HG02678 (cell line): ENCODE measurements around the gene PDAP1.
"Not testable (repeated sequence)": the region's sequence is repeated elsewhere in the genome, so short reads cannot be mapped to it uniquely, and the experiment has no call there.

Experiments used
- ATAC-seq: cut with Tn5 transposase; IDR thresholded peaks from one replicate; pipeline ENCODE4 v1.9.1; 2021; ENCODE audit warnings: mild to moderate bottlenecking, moderate library complexity; ENCODE audit not compliant: unreplicated experiment

PDAP1 gene

DNA sequence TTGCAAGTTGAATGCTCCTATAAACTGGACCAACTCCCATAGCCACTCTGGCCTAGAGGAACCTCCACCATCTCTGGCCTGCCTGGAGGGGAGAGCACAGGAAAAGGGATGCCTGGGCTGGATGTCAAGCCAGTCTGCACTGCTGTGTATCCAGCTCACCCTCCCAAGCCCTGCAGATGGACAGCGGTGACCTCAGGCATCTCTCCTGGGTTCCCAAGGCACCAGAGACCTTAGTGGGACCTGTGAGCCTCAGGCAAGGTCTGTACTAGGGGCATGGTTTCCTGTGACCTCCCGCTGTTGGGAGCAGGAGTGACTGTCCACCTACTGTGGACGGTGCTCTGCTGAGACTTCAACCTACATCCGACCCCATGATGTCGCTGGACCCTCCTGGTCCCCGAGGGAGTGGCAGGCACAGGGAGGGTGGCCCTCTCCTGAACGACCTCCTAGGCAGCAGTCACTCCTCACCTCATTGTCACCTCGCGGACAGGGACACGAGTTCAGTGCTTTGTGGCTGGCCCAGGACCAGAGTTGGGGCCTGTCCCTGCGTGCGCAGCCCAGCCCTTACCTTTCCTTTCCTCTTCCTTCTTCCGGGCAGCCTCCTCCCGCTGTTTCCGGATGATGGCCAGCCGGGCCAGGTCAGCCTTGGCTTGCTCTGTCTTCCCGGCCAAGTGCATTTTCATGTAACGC, 11.0 kb downstream of the PDAP1 start:
- ATAC-seq: no peak

DNA sequence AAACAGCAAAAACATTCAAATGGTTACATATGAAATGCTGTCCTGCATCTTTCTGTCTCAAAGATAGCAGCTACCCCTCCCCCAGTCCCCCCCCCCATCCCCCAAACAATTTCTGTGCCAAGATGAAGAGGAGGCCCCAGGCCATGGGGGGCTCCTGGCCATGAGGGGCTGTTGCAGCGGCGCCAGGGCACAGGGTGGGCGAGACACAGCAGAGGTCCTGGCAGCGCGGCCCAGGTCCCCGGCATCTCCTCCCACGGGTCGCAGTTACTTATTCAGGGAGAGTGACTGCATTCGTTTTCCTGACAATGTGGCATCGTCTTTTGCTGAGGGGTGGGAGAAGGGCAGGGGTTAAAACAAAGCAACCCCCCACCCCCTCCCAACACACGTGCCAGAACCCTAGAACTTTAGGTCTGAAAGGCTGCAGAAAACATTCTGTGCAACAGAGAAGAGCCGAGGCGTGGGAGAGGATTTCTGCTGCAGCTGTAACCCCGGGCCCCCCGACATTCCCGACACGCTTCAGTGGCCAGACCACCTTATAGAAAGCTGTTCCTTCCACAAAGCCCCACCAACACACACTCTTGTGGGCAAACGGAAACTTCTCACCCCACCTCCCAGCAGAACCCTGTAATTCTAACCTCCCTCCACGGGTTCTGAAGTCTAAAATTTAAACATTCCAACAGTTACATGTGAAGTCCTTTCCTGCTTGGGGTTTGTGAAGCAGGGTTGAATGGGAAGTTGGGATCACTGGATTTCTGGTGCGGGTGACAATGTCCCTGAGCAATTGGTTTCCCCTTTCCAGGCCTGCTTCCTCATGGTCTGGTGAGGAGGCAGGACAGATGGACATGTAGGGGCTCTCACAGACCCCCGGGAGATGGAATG, 11.7 kb downstream of the PDAP1 start:
- no peak for ATAC-seq

DNA sequence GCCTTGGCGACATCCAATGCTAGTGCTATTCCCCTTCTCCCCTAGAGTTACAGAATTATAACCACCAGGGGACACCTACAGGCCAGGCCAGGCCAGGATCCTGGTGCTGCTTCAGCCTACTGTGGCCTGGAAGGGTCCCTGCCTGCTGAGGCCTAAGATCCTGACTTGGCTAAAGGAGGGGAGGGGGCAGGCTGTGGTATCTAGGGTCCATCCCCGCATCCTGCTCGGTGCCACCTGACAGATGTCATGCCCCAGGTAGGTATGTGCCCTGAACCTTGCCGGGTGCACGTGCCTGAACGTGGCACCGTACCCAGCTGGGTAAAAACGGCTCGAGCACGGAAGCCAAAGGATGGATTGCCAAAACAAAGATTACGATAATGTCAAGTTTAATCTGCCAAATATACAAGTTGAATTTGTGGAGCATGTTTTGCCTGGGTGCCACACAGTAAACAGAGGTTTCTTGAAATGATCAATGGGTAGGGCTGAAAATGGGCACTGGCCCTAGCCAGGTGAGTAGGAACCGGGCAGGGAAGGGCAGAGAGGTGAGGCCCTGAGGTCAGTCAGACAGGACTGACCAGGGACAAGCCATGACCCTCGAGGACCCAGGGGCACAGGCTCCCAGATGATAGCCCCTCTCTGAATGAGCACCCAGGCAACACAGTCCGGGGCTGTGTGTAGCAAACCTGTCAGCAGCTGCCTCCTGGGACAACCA, 12.6 kb downstream of the PDAP1 start:
- no peak for ATAC-seq

- no peak for ATAC-seq
Observed at GRCh38 chr7:99394188-99394502, 14.3 kb downstream of the PDAP1 start.

DNA sequence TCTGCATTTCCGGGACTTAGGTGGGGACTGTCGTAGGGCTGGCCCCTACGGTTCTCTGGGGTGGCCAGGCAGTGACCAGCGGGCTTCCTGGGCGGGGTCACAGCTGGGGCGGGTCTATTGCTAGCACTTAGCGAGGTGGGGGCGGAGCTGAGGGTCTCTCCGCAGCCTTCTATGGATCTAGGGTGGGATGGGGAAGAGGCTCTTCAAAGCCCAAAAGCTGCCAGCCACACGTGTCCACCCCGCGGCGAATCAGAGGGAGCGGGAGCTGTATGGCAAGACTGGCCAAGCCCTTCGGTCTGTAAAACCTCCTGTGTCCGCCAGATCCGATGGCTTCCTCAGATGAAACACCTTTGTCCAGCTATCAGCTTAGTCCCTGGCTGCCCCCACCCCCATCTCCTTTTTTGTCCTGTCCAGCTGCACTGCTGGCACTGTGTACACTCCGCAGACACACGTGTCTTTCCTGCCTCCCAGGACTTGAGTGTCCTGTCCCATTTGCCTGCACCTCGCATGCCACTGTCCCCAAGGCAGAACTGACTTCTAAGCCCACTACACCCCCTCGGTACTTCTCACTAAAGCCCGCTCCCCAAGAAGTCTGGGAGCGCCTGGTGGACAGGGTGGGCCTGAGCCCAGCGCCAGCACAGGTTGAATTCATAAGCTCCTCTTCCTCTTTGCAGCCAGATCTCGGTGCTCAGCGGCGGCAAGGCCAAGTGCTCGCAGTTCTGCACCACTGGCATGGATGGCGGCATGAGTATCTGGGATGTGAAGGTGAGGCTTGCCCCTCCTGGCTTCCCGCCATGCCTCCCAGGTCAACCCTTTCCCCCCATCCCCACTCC, 14.8 kb downstream of the PDAP1 start:
- ATAC-seq: no peak

- ATAC-seq: peak; percentile 57
Observed at GRCh38 chr7:99392659-99393354, 15.6 kb downstream of the PDAP1 start.

- ATAC-seq: no peak
Observed at GRCh38 chr7:99392046-99392445, 16.4 kb downstream of the PDAP1 start.

- ATAC-seq: no peak
Observed at GRCh38 chr7:99390941-99391602, 17.3 kb downstream of the PDAP1 start.

GRCh38 chr7:99389772-99390171, 18.6 kb downstream of the PDAP1 start:
- ATAC-seq: no peak

DNA sequence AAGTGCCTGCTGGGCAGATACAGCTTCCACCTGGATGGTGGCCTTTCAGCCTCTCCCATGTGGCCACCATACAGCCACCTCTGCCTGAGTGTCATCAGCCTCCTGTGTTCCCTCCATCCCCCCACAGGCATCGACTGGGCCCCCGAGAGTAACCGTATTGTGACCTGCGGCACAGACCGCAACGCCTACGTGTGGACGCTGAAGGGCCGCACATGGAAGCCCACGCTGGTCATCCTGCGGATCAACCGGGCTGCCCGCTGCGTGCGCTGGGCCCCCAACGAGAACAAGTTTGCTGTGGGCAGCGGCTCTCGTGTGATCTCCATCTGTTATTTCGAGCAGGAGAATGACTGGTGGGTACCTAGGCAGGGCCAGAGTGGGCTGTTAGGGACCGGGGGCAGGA, 20.5 kb downstream of the PDAP1 start:
- no peak for ATAC-seq

- not testable (repeated sequence) for ATAC-seq
Observed at GRCh38 chr7:99387239-99387635, 21.2 kb downstream of the PDAP1 start.

DNA sequence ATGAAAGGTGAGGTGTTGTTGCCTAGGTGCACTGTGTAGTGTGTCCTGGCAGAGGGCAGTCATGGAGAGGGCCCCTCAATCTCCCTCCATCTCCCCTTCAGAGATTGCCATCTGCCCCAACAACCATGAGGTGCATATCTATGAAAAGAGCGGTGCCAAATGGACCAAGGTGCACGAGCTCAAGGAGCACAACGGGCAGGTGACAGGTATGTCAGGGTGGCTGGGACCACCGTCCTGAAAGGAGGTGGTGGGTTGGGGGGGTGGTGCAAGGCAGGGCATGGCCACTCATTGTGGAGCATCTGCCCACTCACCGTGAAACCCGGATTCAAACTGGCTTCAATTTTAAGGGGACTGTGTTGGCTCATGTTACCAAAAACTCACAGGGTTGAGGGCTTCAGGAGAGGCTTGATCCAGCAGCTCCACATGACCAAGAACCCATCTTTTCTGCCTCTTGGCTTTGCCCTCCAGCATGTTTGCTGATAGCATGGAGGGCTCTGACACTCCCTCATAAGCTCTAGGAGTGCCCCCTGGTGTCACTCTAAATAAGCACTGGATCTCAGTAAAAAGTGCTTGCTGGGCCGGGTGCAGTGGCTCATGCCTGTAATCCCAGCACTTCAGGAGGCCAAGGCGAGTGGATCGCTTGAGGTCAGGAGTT, 21.7 kb downstream of the PDAP1 start:
- no peak for ATAC-seq

- ATAC-seq: no peak
Observed at GRCh38 chr7:99385564-99385963, 22.8 kb downstream of the PDAP1 start.

DNA sequence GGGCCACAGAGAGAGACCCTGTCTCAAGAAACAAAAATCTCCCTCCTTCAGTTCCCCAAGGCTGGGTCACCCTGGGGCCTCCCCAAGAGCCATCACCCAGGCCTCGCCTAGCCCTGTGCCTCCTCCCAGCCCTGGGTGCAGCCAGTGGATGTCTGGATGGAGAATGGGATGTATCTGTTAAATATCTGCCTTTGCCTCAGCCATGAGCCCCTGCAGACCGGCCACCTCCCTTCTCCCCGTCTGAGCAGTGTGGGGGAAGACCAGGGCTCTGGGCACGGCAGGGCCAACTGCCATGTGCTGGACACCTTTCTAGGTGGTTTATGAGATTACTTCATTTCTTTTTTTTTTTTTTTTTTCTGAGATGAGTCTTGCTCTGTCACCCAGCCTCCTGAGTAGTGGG, 23.9 kb downstream of the PDAP1 start:
- ATAC-seq: no peak

DNA sequence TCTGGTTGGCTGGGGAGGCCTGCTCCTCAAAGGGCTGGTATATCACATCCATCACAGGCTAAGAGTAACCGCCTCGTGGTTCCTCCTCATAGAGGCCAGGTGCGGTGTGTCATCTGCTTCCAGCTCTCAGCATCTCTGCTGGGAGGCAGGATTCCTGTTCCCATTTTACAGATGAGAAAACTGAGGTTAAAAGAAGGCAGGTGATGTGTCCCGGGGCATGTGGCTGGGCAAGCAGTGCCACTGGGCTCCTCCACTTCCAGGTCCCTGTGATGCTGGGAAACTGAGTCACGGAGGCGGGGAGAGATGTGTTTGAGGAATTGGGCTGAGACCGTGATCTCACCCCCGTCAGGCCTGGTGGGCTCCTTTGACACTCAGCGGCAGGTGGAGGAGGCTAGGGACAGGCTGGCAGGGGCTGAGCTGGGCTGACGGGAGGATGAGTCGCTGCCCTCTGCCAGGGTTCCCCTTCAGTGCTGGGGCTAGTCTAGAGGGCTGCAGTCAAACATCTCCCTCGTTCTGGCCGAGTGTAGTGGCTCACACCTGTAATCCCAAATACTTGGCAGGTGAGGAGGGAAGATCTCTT, 24.5 kb downstream of the PDAP1 start:
- ATAC-seq: no peak

DNA sequence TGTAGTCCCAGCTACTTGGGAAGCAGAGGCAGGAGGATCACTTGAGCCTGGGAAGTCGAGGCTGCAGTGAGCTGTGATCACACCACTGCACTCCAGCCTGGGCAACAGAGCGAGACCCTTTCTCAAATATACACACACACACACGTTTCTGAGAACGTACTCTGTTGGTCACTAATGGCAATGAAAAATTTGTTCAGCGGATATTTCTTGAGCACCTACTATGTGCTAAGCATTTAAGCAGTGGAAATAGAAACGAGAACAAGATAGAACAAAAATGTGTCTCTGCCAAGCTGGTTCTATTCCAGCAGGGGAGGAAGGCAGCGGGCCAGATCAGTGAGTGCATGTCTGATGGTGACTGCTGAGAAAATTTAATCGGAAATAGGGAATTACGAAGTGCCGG, 25.2 kb downstream of the PDAP1 start:
- no peak for ATAC-seq

DNA sequence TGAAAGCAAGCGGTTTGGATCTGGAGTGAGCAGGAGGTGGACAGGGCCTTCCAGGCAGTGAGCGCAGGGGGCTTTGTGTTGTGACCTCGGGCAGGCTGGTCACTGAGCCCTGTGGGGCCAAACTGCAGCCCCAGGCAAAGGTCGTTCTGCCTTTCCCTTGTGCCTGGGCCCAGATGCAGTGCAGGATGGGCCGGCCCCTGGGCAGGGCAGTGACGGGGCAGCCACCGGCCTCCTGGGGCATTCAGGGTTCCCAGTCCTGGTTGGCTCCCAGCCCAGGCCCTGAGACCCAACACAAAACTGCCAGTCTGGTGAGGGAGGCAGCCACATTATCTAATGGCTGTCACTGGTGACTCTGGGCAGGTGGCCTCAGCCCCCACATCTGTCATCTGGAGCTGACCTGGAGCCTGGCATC, 26.7 kb downstream of the PDAP1 start:
- no peak for ATAC-seq

DNA sequence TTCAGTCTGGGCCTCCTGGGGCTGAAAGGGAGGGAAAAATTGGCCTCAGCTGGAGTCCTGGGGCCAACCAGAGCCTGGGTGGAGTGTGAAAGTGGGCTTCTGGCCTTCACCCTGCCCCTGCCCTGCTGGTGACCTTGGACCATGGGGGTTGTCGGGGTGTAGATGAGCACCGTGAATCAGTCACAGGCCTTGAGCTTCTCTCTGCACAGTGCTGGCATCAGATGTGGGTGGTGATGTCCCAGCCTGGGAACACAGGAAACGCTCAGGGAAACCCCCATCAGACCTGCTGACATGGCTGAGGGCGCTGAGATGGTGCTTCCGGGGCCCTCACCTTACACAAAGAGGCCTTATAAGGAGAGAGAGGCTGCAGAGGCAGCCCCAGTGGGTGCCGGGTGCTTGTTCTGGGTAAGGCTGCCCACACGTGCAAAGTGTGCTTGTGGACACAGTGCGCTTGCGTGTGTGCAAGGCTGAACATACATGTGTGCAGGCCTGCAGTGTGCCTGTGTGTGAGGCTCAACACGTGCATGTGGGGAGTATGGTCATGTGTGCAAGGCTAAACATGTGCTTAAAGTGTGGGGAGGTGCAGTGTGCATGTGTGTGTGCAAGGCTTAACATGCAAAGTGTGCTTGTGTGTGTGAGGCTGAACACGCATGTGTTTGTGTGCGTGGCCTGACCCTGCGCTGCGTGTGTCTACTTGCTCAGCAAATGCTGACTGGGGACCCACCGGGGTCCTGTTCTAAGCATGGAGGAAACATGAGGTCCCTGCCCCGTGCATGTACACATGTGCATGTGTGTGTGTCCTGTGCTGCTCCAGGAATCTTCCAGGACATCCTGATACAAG, 27.4 kb downstream of the PDAP1 start:
- ATAC-seq: peak; percentile 79
